ENCODE data around the gene NUDT6.
"Not testable (repeated sequence)": the region's sequence is repeated elsewhere in the genome, so short reads cannot be mapped to it uniquely, and the experiment has no call there.

The NUDT6 gene

GRCh38 chr4:122946142-122946541 is 23.7 kb upstream of the NUDT6 start:
- in situ Hi-C loops (cut with HindIII; ENCODE audit: low sequenced_read_pairs) = no loop called here
- no peak for TF ChIP-seq CTCF (IDR thresholded peaks at IDR 0.05; ENCODE audit: low read depth, low read length, missing control alignments)

GRCh38 chr4:122945136-122945535 is 22.7 kb upstream of the NUDT6 start:
- DNase-seq (ENCODE audit: low read depth); H3K4me3 ChIP-seq (ENCODE audit: low read depth, low read length); in situ Hi-C loops (cut with HindIII; ENCODE audit: low sequenced_read_pairs): not testable (repeated sequence)

More at GRCh38 chr4:122946142-122946541, 23.7 kb upstream of the NUDT6 start:
- no peak overlapping the region for H3K4me3 ChIP-seq (ENCODE audit: low read depth, low read length)
- DNase-seq (ENCODE audit: low read depth) = no peak

GRCh38 chr4:122932763-122933162 is 10.4 kb upstream of the NUDT6 start:
- in situ Hi-C loops (cut with HindIII; ENCODE audit: low sequenced_read_pairs) = no loop called here
- DNase-seq (ENCODE audit: low read depth) = no peak
- H3K4me3 ChIP-seq (ENCODE audit: low read depth, low read length) = no peak overlapping the region
- TF ChIP-seq CTCF (IDR thresholded peaks at IDR 0.05; ENCODE audit: low read depth, low read length, missing control alignments) = no peak

GRCh38 chr4:122930862-122931261 is 8.5 kb upstream of the NUDT6 start:
- DNase-seq (ENCODE audit: low read depth) = no peak
- H3K4me3 ChIP-seq (ENCODE audit: low read depth, low read length) = no peak overlapping the region
- in situ Hi-C loops (cut with HindIII; ENCODE audit: low sequenced_read_pairs) = no loop called here
- TF ChIP-seq CTCF (IDR thresholded peaks at IDR 0.05; ENCODE audit: low read depth, low read length, missing control alignments) = no peak

GRCh38 chr4:122928930-122929329 is 6.5 kb upstream of the NUDT6 start:
- in situ Hi-C loops (cut with HindIII; ENCODE audit: low sequenced_read_pairs) = no loop called here
- no peak for TF ChIP-seq CTCF (IDR thresholded peaks at IDR 0.05; ENCODE audit: low read depth, low read length, missing control alignments)
- H3K4me3 ChIP-seq (ENCODE audit: low read depth, low read length) = no peak overlapping the region
- DNase-seq (ENCODE audit: low read depth) = no peak

GRCh38 chr4:122922877-122923511 is 597 bp upstream of the NUDT6 start:
- in situ Hi-C loops (cut with HindIII; ENCODE audit: low sequenced_read_pairs) = no loop called here
- peak overlapping the region; percentile 91 for H3K4me3 ChIP-seq (ENCODE audit: low read depth, low read length)
- DNase-seq (ENCODE audit: low read depth) = peak; percentile 63
- no peak for TF ChIP-seq CTCF (IDR thresholded peaks at IDR 0.05; ENCODE audit: low read depth, low read length, missing control alignments)

GRCh38 chr4:122921300-122921699 is 1.1 kb downstream of the NUDT6 start:
- no peak for TF ChIP-seq CTCF (IDR thresholded peaks at IDR 0.05; ENCODE audit: low read depth, low read length, missing control alignments)
- DNase-seq (ENCODE audit: low read depth) = no peak
- H3K4me3 ChIP-seq (ENCODE audit: low read depth, low read length) = peak overlapping the region; percentile 91
- in situ Hi-C loops (cut with HindIII; ENCODE audit: low sequenced_read_pairs) = no loop called here
